ENCODE results near the gene HSPA1L.

DNA sequence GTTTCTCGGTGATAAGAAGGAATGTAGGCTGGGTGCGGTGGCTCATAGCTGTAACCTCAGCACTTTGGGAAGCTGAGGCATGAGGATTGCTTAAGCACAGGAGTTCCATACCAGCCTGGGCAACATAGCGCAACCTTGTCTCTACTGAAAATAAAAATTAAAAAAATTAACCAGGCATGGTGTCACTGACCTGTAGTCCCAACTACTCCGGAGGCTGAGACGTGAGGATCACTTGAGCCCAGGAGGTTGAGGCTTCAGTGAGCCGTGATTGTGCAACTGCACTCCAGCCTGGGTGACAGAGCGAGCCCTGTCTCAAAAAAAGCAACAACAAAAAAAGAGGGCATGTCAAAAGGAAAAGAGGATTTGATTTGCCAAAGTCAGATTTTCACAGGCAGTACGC is 43.6 kb upstream of the HSPA1L start:
- TF ChIP-seq EZH2 (IDR thresholded peaks at IDR 0.05; ENCODE audit: borderline replicate concordance, low read depth, low read length, poor library complexity, severe bottlenecking) = no peak
- TF ChIP-seq, protein P1, sequence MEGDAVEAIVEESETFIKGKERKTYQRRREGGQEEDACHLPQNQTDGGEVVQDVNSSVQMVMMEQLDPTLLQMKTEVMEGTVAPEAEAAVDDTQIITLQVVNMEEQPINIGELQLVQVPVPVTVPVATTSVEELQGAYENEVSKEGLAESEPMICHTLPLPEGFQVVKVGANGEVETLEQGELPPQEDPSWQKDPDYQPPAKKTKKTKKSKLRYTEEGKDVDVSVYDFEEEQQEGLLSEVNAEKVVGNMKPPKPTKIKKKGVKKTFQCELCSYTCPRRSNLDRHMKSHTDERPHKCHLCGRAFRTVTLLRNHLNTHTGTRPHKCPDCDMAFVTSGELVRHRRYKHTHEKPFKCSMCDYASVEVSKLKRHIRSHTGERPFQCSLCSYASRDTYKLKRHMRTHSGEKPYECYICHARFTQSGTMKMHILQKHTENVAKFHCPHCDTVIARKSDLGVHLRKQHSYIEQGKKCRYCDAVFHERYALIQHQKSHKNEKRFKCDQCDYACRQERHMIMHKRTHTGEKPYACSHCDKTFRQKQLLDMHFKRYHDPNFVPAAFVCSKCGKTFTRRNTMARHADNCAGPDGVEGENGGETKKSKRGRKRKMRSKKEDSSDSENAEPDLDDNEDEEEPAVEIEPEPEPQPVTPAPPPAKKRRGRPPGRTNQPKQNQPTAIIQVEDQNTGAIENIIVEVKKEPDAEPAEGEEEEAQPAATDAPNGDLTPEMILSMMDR (conservative IDR thresholded peaks at IDR 0.05; ENCODE audit: low read depth, low read length) = no peak
